Mammary epithelial cell (primary cell): ENCODE data around the gene NUDT21.

Experiments
- CTCF ChIP-seq, 2 donors: IDR thresholded peaks in 1 of 2; conservative IDR thresholded peaks in 1 of 2; 2 replicates each; pipeline ENCODE4 v1.5.1; 2011 to 2012; ENCODE audit warnings: inconsistent platforms in 2 of 2, low read length in 2 of 2, mild to moderate bottlenecking in 2 of 2, control low read depth in 1 of 2, low read depth in 1 of 2; ENCODE audit not compliant: insufficient read depth in 1 of 2; ENCODE audit errors: extremely low read depth in 1 of 2
- EZH2 ChIP-seq: IDR thresholded peaks from 2 replicates; pipeline ENCODE4 v1.6.1; 2012; ENCODE audit warnings: low read length, inconsistent platforms, borderline replicate concordance

GRCh38 chr16:56413381-56413780 lies 37.8 kb downstream of the NUDT21 start:
- TF ChIP-seq EZH2 = no peak
- no peak for TF ChIP-seq CTCF (conservative IDR thresholded peaks at IDR 0.05 in 1 of 2, IDR thresholded peaks at IDR 0.05 in 1 of 2; ENCODE audit: extremely low read depth in 1 of 2, insufficient read depth in 1 of 2, low read depth in 1 of 2, low read length in 2 of 2)
